Bronchial epithelial cell (primary cell): ENCODE measurements around the gene ZFP37. TPM values are rescaled to one million over a fixed set of nuclear protein-coding genes. Genes with fewer than 3 reads are reported as not detected.

ENCODE experiments used
- DNase-seq: peaks from one replicate; pipeline ENCODE4 v3.0.0-alpha.2; 2010; ENCODE audit warnings: low read depth
- FAIRE-seq: peaks from 2 replicates; lab custom pipeline; 2011; peaks lifted over from hg19 to GRCh38; lab: Jason Lieb, UNC
- H3K27me3 ChIP-seq: 2 replicates; pipeline ENCODE4 v1.5.1; 2011; ENCODE audit warnings: low read length; ENCODE audit not compliant: control insufficient read depth, insufficient read depth
- H3K36me3 ChIP-seq: 2 replicates; pipeline ENCODE4 v1.5.1; 2011; ENCODE audit warnings: low read length; ENCODE audit not compliant: control insufficient read depth, insufficient read depth
- H3K4me3 ChIP-seq: 2 replicates; pipeline ENCODE4 v1.5.1; 2011; ENCODE audit warnings: mild to moderate bottlenecking, low read depth, low read length, control low read depth
- total RNA-seq: library from RNA; depleted of rRNA; stranded (reverse); fragments of >200 nt; gene quantifications from 2 replicates; pipeline ENCODE4 v1.2.1, GENCODE V29; 2014
- TF ChIP-seq, protein P1 (sequence below): IDR thresholded peaks from 2 replicates; pipeline ENCODE4 v1.5.1; 2011; ENCODE audit warnings: mild to moderate bottlenecking, moderate library complexity, low read length, control low read depth, inconsistent platforms; ENCODE audit not compliant: insufficient read depth, severe bottlenecking

The ZFP37 gene
- total RNA-seq, 1 donor from 2014 or later, result 0.79 TPM

DNA sequence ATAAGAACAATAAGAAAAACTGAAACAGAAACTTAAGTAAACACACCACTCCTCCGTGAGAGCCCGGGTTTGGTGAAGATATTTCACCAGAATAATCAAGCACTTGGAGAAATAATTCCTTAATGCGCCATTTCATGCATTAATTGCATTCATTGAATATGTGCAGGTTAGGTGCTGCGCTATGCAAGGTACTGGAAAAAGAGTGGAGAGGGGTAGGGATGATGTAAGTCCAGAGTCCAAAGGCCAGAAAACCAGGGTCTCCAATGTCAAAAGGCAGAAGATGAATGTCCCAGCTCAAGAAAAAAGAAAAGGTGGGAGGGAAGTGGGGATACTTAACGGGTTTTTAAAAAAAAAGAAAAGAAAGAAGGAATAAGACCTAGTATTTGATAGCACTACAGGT, 669 bp upstream of the ZFP37 start:
- peaks cover 4% of the 10 kb centered on the region for H3K27me3 ChIP-seq
- H3K36me3 ChIP-seq, result no peaks in the 10 kb centered on the region
- TF ChIP-seq, protein P1, sequence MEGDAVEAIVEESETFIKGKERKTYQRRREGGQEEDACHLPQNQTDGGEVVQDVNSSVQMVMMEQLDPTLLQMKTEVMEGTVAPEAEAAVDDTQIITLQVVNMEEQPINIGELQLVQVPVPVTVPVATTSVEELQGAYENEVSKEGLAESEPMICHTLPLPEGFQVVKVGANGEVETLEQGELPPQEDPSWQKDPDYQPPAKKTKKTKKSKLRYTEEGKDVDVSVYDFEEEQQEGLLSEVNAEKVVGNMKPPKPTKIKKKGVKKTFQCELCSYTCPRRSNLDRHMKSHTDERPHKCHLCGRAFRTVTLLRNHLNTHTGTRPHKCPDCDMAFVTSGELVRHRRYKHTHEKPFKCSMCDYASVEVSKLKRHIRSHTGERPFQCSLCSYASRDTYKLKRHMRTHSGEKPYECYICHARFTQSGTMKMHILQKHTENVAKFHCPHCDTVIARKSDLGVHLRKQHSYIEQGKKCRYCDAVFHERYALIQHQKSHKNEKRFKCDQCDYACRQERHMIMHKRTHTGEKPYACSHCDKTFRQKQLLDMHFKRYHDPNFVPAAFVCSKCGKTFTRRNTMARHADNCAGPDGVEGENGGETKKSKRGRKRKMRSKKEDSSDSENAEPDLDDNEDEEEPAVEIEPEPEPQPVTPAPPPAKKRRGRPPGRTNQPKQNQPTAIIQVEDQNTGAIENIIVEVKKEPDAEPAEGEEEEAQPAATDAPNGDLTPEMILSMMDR, result no peak
- H3K4me3 ChIP-seq, result peak overlapping the region; percentile 42
- FAIRE-seq (no peak), DNase-seq (no peak)

DNA sequence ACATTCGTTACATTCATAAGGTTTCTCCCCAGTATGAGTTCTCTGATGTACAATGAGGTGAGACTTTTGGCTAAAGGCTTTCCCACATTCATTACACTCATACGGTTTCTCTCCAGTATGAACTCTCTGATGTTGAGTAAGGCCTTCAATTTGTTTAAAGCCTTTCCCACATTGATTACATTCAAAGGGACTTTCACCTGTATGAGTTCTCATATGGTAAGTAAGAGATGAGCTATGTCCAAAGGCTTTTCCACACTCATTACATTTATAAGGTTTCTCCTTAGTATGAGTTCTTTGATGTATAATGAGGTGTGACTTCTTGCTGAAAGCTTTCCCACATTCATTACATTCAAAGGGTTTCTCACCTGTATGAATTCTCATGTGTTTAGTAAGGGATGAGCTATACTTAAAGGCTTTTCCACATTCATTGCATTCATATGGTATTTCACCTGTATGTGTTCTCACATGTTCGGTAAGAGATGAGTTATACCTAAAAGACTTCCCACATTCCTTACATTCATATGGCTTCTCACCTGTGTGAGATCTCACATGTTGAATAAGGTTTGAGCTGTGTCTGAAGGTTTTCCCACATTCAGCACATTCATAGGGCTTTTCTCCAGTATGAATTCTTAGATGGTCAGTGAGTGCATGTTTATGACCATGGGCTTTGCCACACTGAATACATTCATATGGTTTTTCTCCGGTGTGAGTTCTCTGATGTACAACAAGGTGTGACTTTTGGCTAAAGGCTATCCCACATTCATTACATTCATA, 13.5 kb downstream of the ZFP37 start:
- Histone ChIP-seq H3K27me3 (no peaks in the 10 kb centered on the region), H3K36me3 (no peaks in the 10 kb centered on the region), H3K4me3 (no peak overlapping the region)
- FAIRE-seq (no peak), DNase-seq (no peak)
- TF ChIP-seq, protein P1, result no peak

DNA sequence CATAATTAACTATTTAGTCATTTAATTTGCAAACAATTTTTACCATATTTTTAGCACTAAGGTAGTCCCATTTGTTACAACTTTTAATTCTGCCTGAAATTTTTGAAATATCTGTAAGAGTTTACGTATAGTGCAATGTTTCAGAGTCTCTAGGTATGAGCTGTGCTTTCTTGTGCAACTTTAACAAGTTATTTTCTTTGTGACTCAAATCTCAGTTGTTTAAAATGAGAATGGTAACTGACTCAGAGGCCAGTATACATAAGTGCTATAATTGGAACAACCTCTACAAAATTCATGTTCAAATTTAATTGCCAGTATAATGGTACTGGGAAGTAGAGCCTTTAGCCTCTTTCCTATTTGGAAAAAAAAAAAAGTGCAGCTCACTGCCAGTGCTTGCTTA, 30.3 kb downstream of the ZFP37 start:
- no peak for FAIRE-seq
- H3K36me3 ChIP-seq, result no peaks in the 10 kb centered on the region
- DNase-seq, result peak; percentile 16

DNA sequence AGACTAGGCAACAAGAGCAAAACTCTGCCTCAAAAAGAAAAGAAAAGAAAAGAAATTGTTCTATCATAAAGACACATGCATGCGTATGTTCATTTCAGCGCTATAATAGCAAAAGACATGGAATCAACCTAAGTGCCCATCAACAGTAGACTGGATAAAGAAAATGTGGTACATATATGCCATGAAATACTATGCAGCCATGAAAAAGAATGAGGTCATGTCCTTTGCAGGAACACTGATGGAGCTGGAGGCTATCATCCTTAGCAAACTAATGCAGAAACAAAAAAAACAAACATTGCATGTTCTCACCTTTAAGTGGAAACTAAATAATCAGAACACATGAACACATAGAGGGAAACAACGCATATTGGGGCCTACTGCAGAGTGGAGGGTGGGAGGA, 38.3 kb downstream of the ZFP37 start:
- Histone ChIP-seq H3K36me3 (no peaks in the 10 kb centered on the region), H3K4me3 (no peak overlapping the region), H3K27me3 (no peaks in the 10 kb centered on the region)
- DNase-seq (no peak), FAIRE-seq (no peak)
- TF ChIP-seq, protein P1, result no peak

More for the DNA sequence above, 30.3 kb downstream of the ZFP37 start:
- H3K4me3 ChIP-seq, result no peak overlapping the region
- no peaks in the 10 kb centered on the region for H3K27me3 ChIP-seq
- TF ChIP-seq, protein P1, result no peak

DNA sequence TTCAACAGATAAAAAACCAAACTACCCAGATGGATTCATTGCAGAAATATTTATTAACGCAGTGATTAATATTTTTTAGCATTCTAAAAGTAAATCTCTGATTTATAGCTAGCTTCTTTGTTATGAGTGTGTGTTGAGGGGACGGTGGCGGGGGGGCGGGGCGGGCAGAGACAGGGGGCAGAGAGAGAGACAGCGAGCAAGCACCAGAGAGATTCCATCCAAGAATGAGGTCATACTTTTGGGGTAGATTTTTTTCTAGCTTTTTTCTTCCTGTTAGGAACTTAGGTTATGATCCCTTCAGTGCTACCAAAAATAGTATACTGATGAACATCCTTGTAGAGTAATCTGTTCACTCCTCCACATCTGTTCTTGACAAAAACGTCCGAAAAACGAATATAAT, 44.0 kb downstream of the ZFP37 start:
- Histone ChIP-seq H3K36me3 (no peaks in the 10 kb centered on the region), H3K4me3 (peak overlapping the region; percentile 25), H3K27me3 (no peaks in the 10 kb centered on the region)
- no peak for DNase-seq
- TF ChIP-seq, protein P1, result no peak
- no peak for FAIRE-seq
